HG02970 (cell line): ENCODE data around the gene MDM2.
"Not testable (repeated sequence)": the region's sequence is repeated elsewhere in the genome, so short reads cannot be mapped to it uniquely, and the experiment has no call there.

Source experiments
- ATAC-seq: cut with Tn5 transposase; IDR thresholded peaks from one replicate; pipeline ENCODE4 v1.9.1; 2021; ENCODE audit warnings: mild to moderate bottlenecking, moderate library complexity, moderate number of reproducible peaks; ENCODE audit not compliant: unreplicated experiment, low FRiP score

Gene MDM2

DNA sequence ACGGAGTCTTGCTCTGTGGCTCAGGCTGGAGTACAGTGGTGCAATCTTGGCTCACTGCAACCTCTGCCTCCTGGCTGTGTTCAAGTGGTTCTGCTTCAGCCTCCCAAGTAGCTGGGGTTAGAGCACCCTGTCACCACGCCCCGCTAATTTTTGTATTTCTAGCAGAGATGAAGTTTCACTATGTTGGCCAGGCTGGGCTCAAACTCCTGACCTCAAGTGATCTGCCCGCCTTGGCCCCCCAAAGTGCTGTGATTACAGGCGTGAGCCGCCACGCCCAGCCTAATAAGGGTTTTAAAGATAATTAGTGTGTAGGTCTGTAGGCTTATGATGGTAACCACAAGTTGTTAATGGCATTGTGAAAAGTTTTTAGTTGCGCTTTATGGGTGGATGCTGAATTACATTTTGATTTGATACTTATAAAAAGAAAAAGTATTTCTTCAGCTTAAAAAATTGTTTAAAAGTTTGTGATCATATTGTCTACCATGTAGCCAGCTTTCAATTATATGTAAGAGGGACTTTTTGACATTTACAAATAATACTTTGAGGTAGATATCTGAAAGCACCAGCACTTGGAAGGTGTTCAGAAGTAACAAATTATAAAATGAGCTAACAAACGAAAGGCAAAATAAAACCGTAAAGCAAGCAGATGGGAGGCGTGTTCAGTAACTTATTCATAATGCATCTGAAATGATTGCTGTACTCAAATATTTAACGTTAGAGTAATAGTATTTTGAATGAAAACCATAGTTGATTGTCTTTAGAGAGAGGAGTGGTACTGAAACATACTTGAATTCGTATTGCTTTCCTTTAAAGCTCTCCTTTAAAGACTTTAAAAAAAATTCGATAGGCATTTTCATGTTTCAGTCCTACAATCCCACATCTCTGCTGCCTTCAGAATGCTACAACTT, 37.1 kb downstream of the MDM2 start:
- ATAC-seq = no peak

DNA sequence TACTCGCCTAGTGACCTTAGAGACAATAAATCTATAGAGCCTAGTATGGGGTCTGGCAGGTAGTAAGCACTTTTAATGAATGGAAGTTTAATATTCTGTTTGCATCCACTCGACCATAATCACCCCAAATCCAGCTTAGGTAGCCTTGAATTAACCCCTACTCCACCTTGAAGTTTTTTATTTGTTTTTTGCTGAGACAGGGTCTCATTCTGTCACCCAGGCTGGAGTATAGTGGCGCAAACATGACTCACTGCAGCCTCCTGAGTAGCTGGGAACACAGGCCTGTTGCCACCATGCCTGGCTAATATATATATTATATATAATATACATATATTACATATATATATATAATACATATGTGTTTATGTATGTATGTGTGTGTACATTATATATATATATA, 38.8 kb downstream of the MDM2 start:
- ATAC-seq = no peak

DNA sequence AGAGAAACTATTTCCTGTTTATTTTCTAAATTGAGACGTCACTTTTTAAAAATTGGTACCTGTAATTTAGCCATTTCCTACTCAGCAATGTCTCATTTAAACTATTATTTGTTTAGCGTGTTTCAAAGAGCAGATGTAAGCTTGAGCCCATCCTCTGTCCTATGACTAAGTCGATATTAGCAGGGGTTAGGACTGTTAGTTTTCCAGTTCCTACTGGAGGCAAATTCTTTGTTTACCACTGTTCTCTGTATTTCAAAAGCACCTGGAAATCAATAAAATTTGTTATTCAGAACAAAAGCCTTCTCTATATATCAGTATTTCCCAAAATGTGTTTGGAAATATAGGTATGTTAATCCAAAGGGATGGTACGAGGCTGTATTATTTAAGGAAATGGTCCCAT, 42.4 kb downstream of the MDM2 start:
- no peak for ATAC-seq

DNA sequence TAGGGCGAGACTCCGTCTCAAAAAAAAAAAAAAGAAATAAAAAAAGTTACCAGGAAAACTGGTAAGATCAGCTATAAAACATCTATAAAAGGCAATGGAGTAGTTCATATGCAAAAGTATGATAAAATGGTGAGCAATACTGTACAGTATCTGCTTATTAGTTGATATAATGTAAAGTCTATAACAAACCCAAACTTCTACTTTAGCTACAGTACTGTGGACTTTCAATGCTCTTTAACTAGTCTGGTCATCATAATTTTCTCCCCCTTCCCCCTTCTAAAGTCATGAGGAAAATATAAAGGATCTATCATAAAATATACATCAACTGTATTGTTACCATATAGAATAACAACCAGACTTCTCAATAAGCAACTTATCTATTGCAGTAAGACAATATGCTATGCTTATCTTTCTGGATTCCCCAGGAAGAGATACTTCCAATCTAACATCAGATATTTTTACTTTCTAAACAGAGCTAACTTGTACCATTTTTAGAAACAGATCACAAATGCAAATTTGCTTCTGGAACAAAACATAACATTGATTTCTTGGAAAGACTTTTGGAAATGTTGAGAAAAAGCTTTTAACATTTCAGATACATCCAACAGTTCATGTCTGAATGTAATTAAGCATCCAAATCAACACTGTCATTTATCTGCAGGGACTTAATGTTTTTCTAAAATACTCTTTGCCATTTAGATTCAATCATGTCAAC, 43.8 kb downstream of the MDM2 start:
- ATAC-seq = no peak

DNA sequence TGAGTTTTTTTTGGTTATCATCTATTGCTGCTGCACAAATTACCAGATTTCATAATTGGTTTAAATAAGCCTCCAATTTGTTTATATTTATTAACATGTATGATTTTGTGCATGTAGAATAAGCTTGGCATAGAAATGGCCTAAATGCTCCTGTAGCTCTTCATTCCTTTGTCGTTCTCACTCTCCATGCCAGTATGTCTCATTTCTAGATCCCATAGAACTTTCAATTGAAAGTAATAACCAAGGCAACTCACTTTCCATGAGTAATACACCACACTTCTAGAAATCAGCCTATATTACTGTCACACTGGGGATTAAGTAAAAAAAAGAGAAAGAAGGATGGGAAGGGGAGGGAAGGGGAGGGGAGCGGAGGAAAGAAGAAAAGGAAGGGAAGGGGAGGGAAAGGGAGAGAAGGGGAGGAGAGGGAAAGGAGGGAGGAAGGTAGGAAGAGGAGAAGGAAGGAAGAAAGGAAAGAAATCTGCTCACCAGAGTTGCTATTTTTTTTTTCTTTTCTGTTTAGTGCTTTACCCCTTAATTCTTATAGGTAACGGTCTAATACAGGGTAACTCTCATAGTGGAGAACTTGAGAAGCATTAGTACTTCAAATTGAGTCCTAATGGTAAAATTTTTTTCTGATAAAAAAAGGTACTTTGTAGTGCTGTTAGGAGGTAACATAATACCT, 45.6 kb downstream of the MDM2 start:
- no peak for ATAC-seq

DNA sequence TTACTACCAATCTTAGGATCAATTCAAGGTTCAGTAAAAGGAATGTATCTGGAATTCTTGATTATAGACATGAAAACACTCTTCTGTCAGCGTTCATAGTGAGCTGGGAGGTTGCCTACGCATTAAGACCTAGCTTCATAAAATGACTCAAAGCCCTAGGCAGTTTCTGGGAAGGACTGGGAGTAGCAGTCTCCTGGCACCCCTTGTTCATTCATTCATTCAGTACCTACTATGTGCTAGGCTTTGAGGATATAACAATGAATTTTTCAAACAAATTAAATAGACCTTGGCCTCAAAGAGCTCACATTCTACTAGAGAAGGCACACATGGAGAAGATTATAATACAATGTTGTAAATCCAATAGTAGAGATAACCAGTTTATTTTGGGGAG, 46.1 kb downstream of the MDM2 start:
- ATAC-seq = no peak

DNA sequence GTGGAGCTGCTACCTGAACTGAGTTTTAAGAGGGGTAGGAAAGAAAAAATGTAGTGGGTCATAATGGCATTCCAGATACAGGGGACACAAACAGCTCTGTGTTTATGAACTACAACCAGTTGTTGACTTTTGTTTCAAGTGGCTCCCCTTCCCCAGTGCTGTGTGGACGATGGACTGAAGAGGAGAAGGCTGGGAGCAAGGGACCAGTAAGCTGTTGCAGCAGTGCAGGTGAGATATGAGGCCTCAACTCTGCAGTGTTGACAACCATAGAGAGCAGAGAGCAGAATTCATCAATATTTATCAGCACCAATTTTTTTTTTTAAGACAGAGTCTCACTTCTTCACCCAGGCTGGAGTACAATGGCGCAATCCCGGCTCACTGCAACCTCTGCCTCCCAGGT, 46.6 kb downstream of the MDM2 start:
- ATAC-seq = no peak

DNA sequence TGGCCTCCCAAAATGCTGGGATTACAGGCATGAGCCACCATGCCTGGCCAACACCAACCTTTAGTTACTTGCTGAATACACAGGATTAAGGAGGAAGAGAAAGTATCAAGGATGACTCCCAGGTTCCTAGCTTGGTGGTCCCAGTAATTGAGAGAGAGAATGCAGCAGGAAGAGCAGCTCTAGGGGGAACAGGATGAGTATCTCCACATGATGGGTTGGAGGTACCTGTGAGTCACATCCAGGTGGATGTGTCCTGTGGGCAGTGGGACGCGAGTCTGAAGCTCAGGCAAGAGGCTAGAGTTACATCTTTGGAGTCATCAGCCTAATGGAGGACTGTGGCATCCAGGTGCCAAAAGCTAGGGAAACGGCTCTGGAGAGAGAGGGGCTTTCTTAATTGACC, 47.1 kb downstream of the MDM2 start:
- no peak for ATAC-seq

DNA sequence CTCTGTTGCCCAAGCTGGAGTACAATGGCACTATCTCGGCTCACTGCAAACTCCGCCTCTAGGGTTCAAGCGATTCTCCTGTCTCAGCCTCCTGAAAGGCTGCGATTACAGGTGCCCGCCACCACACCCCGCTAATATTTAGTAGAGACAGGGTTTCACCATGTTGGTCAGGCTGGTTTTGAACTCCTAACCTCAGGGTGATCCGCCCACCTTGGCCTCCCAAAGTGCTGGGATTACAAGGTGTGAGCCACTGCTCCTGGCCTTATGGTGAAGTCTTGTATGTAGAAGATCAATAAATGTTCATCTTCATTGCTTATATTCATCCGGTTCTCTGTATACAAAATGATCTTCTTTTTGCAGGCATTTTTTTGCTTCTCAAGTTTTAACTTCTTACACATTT, 47.8 kb downstream of the MDM2 start:
- no peak for ATAC-seq

DNA sequence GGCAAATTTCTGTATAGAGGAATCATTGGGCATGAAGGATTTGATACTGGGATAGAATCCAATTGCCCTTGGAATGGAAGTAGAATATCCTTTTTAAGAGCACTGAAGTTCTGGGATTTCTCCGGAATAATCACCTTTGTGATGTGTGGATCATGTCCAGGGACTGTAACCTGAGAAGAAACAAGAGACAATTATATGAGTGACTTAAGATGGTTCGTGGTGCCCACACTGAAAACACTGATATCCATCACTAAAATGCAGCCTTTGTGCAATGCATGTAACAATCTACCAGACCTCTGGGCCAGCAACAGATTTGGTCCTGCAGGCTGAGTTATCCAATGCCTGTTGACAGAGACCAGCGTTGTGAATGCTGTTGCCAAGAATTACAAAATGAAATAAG, 48.5 kb downstream of the MDM2 start:
- ATAC-seq = no peak

DNA sequence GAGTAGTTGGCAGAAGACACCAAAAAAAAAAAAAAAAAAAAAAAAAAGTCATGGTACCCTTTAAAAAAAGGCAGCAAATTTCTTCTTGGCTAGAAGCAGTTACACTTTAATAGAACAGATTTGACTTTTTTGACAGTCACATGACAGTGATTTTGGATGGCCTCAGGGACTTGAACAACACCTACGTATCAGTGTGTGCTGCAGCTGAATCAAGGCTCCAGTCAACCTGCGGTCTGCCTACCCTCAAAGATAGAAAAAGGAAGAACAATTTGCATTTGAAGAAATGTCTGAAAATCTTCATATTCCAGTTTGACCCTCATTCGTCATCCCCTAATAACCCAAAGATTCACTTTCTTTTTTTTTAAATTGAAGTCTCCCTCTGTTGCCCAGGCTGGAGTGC, 53.9 kb downstream of the MDM2 start:
- no peak for ATAC-seq

DNA sequence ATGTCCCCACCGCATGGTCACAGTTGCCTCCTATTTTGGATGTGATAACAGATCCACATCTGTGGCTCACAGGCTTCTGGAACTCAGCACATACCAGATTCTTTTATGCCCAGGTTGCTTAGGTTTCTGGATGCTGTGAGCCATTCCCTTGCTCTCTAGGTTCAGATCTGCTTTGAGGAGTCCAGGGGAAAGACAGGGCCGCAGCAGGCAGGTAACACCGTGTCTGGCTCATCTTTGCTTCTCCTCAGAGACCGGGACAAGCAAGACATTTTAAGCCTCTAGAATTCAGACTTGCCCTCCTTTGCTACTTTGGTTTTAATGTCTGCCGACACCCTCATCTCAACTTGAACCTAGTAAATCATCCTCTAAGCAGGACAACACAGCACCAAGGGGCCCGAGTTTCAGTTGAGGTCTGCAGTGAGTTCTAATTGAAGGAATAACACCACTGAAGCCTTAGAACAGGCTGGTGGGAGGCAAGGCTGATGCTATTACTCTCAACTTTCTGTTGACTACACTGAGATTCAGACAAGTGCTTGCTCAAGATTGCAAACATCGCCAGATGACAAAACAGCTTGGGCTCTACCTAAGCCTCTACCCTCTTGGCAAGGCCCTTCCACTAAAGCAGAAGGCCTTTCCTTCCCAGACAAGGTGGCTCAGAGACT, 55.3 kb downstream of the MDM2 start:
- ATAC-seq = no peak

DNA sequence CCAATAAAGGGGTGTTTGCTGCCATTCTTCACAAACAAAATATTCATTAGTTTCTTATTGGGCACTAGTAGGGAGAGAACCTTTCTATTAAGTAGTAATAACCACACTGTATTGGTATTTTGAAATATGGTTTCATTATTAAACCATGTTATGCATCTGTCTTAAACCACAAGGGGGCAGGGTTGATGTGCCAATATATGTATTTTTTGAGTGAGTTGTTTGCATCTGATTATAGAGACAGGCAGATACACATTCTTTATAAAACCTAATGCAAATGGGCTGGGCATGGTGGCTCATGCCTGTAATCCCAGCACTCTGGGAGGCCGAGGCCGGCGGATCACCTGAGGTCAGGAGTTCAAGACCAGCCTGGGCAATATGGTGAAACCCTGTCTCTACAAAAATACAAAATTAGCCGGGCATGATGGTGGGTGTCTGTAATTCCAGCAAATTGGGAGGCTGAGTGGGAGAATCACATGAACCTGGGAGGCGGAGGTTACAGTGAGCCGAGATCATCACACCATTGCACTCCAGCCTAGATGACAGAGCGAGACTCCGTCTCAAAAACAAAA, 56.0 kb downstream of the MDM2 start:
- ATAC-seq = not testable (repeated sequence)

DNA sequence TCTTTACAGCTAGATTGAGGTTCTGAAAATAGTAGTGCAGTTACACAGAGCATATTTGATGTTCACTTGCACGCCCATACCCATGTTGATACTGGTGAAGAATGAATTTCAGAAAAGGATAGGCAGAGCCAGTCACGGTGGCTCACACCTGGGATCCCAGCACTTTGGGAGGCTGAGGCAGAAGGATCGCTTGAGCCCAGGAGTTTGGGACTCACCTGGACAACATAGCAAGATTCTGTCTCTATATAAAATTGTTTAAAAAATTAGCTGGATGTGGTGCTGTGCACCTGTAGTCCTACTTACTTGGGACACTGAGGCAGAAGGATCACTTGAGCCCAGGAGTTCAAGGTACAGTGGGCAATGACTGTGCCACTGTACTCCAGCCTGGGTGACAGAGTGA, 56.6 kb downstream of the MDM2 start:
- no peak for ATAC-seq

DNA sequence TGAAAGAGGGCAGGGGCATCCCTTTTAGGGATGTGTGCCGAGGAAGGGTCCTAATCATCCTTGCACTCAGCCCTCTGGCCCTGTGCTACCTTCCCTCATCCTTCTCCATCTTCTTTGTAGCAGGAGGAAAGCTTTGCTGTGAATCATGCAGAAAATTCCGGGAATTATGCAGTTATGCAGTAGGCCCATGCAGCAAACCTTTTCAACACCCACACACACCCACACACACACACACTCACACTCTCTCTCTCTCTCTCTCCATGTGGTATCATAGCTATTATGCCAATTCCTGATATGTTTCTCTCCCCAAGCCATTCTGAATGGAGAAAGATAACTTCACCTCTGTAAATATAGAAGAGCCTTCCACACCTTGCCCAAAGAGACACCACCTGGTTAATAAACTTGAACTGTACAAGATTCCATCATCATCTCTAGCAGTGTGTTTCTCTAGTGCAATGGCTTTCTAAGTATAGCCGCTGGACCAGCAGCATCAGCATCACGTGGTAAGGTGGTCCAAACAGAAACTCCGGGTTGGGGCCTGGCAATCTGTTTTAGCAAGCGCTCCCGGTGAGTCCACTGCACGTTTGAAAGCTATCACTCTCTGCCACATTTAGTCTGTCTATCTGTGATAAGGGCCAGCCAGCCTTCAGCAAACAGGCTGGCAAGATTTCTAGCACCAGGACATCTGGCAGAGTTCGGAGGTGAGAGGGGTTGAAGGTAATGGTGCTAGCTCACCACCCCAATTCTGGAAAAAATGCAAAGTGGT, 57.6 kb downstream of the MDM2 start:
- ATAC-seq = no peak

DNA sequence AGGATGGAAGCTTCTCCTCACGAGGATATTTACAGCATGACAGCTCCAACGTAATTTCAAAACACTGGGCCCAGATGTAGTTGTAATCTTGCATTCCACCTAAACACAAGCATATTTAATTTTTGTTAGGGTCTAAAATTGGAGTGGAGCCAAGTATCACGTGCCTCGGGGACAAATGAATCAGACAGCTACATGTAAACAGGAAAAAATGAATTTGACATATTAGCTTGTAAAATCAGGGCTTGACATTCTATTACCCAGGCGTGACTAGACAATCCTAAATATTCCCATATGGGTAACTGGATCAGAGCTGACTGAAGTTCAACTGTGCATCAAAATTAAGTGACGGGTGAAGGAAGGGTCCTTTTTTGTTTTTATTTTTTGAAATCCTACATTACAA, 59.0 kb downstream of the MDM2 start:
- ATAC-seq = no peak

DNA sequence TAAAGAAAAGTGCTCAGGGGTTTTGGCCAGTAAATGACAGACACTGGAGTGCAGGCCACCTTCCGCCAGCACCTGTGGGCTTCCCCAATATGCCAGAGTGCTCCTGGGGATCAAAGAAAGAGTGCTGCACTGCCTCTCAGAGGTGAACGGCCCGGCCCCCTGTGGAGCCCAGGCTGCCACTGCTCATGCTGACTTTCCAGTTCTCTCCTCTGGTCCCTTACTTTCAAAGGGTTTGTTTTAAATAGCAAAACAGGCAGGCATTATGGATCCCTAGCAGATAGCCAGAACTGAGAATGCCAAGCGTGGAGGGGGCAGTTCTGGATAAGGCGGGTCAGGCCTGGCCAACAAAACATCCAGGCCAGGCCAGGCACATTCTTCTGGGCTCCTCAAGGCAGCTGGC, 59.6 kb downstream of the MDM2 start:
- no peak for ATAC-seq

DNA sequence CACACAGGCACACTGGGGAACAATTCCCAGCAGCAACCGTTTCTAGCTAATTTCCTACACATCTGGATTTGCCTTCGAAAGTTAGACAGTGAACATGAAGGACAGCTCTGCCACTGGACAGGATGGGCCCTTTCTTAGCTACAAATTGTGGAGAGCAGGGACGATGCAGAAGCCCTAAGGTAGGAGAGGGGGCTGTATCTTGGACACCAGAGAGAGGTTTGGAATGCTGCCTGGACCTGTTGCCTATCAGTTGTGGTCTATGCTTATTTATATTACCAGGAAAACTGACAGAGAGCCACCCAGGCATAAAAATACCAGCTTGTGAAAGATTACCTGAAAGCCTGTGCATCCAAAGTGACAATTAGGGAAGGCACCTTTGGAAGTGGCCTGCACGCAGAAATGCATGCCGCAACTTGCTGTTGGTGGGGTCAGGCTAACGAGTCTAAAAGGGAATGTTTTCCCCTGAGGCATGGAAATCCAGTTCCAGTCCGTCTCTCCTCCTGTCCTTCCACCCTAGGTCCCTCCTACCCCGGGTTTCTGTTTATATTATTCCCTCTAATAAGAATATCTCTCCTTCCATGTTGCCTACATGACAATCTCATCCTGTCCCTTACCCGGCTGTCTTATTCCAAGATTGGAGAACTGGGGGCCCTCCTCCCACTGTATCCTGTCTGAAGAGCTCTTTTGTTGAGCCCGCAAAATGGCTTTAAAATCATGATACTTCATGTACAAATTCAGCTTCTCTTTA, 60.2 kb downstream of the MDM2 start:
- ATAC-seq = no peak

DNA sequence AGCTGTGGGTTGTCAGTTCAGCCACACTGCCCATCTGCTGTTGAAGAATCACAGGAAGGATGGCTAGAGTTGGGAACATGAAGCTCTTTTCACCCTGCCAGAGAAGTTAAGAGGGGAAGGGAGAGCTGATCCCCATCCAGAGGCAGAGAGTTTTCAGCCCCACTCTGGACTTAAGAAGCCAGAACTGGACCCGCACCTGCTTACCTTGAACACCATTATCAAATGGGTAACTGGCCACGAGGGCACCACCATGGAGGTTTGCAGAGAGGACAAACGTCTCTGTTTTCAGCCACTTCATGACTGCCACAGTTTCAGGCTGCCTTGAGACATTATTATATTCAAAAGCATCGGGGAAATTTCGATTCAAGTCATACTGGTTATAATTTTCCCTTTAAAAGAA, 62.0 kb downstream of the MDM2 start:
- no peak for ATAC-seq
